Left cardiac atrium (tissue), 4 donors: ENCODE data around the gene IPO11. TPM values are rescaled to one million over a fixed set of nuclear protein-coding genes. Genes with fewer than 3 reads are reported as not detected.
A peak's percentile ranks its signal among the peaks of the same experiment; 100 is the strongest.

Source experiments
- ATAC-seq, 2 donors: fragments of 200-7000 bp; cut with Tn5 transposase; one replicate each; pipeline ENCODE4 v1.9.1; 2020; ENCODE audit warnings: mild to moderate bottlenecking in 2 of 2, moderate library complexity in 2 of 2
- DNase-seq: peaks from one replicate; pipeline ENCODE4 v3.0.0-alpha.2; 2020
- intact Hi-C, 2 donors: fragments of 100-400 bp; cut with DNase I; formaldehyde crosslinking; loops; one replicate each; pipeline versions ENCODE4 v1.14.1 to v1.15.1; 2022 to 2023
- total RNA-seq, 2 donors: library from RNA; stranded (reverse); fragmentation: NEBNext Ultra II Directional; extraction: Animal tissue kit (Norgen Biotek cat#: 25700); gene quantifications; one replicate each; pipeline ENCODE4 v1.2.1, GENCODE V29; 2021
- donor health status: DM: no; HTN: yes; CAD: no.
- donor health status: DM: no; HTN: yes; CAD: no; lungs with severe emphysema.
- donor health status: DM: yes; HTN: yes; CAD: no.
- donor health status: Dilated cardiomyopathy.

The IPO11 gene
- total RNA-seq, 2 donors from 2014 or later = 22.9 to 25.4 TPM

GRCh38 chr5:62431735-62432620 is 19.4 kb downstream of the IPO11 start:
- DNase-seq (peak; percentile 32), ATAC-seq (peak; percentile 78 to 83)
- intact Hi-C loops = no loop called here

- intact Hi-C loops = no loop called here
- ATAC-seq (peak; percentile 28 to 70), DNase-seq (no peak)
Measured at GRCh38 chr5:62432621-62433064, 20.1 kb downstream of the IPO11 start.

GRCh38 chr5:62448528-62448927 is 36.0 kb downstream of the IPO11 start:
- intact Hi-C loops = loop anchor here in 1 of 2 donors (10.0 kb wide), 1 partner anchor 1516 kb away; the partner anchor contains the start of gene HTR1A
- ATAC-seq = no peak
- no peak for DNase-seq

GRCh38 chr5:62450259-62450658 is 37.7 kb downstream of the IPO11 start:
- DNase-seq = no peak
- no peak for ATAC-seq
- intact Hi-C loops = no loop called here

- no peak for DNase-seq
- no peak for ATAC-seq
- intact Hi-C loops = no loop called here
Measured at GRCh38 chr5:62457071-62457470, 44.5 kb downstream of the IPO11 start.

DNA sequence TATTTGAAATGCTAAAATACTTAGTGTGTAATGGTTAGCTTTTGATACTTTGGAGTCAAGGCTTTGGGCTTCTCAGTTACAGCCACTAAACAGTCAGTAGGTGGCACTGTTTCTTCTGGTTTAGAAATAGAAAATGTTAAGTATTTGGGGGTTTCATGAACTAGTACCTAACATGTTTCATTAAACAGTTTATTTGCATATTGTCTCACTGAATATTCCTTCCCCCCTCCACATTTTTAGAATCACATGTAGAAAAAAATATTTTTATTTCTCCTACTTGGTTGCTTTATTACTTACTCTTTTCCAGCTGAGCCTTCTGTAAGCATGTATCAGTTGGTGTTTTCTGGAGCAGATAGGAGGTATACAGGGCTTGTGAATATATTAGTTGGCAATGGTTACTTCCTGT is 48.0 kb downstream of the IPO11 start:
- DNase-seq = no peak
- intact Hi-C loops = loop anchor here (2.0 to 10.0 kb wide), 2 partner anchors 314 to 318 kb away; no protein-coding TSS in a partner anchor
- ATAC-seq = peak; percentile 69 to 73

DNA sequence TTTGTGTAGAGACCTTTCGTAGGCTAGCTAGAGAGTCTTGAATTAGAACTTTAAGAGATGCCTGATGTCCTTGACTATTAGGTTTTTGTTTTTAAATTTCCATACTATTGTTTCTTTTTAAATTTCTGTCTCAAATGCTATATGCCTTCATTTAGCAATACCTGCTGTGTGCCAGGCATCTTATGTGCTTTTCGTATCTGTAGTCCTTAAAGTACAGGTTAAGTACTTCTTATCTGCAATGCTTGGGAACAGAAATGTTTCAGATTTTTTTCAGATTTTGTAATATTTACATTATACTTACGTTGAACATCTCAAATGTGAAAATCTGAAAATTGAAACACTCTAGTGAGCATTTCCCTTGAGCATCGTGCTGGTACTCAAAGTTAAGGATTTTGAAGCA is 49.0 kb downstream of the IPO11 start:
- ATAC-seq = no peak
- no peak for DNase-seq
- intact Hi-C loops = loop anchor here (2.0 to 10.0 kb wide), 2 partner anchors 313 to 317 kb away; no protein-coding TSS in a partner anchor

- intact Hi-C loops = loop anchor here in 1 of 2 donors (10.0 kb wide), 1 partner anchor 309 kb away; no protein-coding TSS in a partner anchor
- ATAC-seq = no peak
- no peak for DNase-seq
Measured at GRCh38 chr5:62465985-62466925, 53.7 kb downstream of the IPO11 start.

GRCh38 chr5:62473209-62473608 is 60.6 kb downstream of the IPO11 start:
- DNase-seq (no peak), ATAC-seq (no peak)
- intact Hi-C loops = no loop called here

DNA sequence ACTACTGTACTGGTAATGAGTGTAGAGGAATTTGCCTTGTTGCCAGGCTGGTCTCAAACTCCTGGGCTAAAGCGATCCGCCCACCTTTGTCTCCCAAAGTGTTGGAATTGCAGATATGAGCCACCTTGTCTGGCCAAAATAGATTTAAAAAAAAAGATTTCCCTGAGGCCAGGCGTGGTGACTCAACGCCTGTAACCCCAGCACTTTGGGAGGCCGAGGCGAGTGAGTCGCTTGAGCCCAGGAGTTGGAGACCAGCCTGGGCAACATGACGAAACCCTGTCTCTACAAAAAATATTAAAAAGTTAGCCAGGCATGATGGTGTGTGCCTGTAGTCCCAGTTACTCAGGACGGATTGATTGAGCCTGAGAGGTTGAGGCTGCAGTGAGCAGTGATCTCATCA is 62.5 kb downstream of the IPO11 start:
- DNase-seq = peak; percentile 28
- intact Hi-C loops = no loop called here
- peak; percentile 73 to 92 for ATAC-seq

DNA sequence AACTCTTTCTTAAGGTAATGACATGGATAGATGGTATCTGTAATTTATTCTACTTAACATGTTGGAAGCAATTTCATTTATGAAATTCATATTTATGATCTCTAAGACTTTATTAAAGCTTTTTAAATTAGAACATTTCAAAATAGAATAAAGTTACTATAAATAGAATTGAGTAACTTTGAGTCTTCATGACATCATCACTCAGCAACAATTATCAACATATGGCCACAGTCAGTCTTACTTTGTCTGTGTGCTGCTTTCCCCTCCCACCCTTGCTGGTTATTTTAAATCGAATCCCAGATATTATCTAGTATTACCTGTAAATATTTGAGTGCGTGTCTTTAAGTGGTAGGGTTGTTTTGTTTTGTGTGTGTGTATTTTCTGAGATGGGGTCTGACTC is 65.2 kb downstream of the IPO11 start:
- intact Hi-C loops = no loop called here
- ATAC-seq (no peak), DNase-seq (no peak)

DNA sequence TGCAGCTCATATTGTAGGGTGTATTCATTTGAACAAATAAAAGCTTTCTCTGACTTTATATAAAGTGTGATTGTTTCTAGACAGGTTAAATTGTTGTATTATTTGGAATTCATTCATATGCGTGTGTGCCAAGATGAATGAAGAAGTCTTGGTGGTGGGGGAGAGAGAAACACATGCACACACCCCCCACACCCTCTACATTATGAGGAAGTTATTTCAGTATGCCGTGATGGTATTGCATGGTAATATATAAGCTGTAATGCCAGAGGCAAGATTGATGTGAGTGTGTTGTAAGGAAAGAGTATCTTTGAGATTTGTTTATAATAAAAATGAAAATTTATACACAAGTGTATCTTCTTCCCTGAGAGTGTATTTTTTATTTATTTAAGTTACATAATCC is 71.0 kb downstream of the IPO11 start:
- DNase-seq (no peak), ATAC-seq (no peak)
- intact Hi-C loops = no loop called here

DNA sequence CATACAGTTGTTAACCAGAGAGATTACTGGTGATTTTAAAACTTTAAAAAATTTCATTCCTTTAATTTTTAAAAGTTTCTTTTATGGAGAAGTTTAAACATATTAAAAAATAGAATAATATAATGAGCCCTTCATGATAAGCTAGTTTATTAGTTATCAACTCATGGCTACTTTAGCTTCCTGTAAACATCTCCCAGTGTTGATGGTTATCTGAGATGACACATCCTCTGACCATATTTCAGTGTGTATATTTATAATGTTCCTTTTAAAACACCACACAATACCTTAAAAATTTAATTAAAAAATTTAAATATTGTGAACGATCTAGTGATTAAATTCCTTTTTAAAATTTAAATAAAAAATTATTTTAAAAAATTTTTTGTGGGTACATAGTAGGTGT is 74.1 kb downstream of the IPO11 start:
- no peak for ATAC-seq
- intact Hi-C loops = no loop called here
- DNase-seq = no peak

DNA sequence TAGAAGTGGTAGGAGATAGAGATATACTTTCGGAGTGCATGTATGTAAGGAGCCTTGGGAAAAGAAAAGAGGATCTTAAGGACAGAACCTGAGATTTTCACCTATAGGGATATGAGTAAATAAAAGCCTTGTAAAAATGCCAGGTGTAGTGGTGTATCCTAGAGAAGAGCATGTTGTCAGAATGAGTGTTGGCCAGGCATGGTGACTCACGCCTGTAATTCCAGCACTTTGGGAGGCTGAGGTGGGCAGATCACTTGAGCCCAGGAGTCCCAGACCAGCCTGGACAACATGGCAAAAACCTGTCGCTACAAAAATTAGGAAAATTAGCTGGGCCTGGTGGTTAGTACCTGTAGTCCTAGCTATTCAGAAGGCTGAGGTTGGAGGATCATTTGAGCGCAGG is 76.0 kb downstream of the IPO11 start:
- DNase-seq = no peak
- ATAC-seq = no peak
- intact Hi-C loops = no loop called here

GRCh38 chr5:62489471-62489870 is 76.9 kb downstream of the IPO11 start:
- intact Hi-C loops = no loop called here
- DNase-seq = no peak
- no peak for ATAC-seq

- no peak for DNase-seq
- no peak for ATAC-seq
- intact Hi-C loops = no loop called here
Measured at GRCh38 chr5:62494772-62495171, 82.2 kb downstream of the IPO11 start.

DNA sequence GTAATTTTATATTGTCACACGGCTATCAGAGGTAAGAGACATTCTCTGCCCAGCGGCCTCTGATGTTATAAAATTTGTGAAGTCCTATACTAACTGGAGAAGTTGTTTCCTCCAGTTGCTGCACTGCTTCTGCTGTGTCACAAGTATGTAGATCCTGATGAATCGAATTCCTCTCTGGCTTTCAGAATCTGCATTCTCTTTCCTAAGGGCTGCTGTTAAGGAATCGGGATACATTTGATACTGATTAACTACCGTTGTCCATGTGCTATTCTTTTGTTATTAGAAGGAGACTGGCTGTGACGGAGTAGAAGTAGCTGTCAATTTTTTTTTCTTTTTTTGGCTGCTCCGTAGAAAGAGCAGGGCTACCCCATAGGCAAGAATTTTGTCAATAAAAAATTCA is 84.3 kb downstream of the IPO11 start:
- no peak for ATAC-seq
- intact Hi-C loops = no loop called here
- no peak for DNase-seq

GRCh38 chr5:62498961-62499360 is 86.4 kb downstream of the IPO11 start:
- DNase-seq (no peak), ATAC-seq (no peak)
- intact Hi-C loops = no loop called here

- ATAC-seq = no peak
- intact Hi-C loops = no loop called here
- no peak for DNase-seq
Measured at GRCh38 chr5:62499756-62500155, 87.2 kb downstream of the IPO11 start.
